Measurements from ENCODE around the gene PLCD1. TPM values are rescaled to one million over a fixed set of nuclear protein-coding genes. Genes with fewer than 3 reads are reported as not detected.

The PLCD1 gene
- total and polyA plus RNA-seq, 2 of the 8 experiments (the other 6 are each of a cell fraction or from before 2014, with no cell fraction given) = 15.3 to 19.2 TPM

- no peaks in the 10 kb centered on the region for H3K4me1 ChIP-seq (replicated peaks in 1 of 4; ENCODE audit: control insufficient read depth in 3 of 4, insufficient read depth in 4 of 4, low read length in 3 of 4)
- no peak overlapping the region for H3K56ac ChIP-seq (replicated peaks; ENCODE audit: insufficient read length, low read depth, low read length)
- ChIA-PET POLR2A (ENCODE audit: partially characterized antibody) (interaction anchor here (0.9 kb wide), 1 partner anchor 10 kb away, joined by 4 read pairs; no protein-coding TSS in a partner anchor), CTCF (ENCODE audit: partially characterized antibody) (interaction anchor here (0.5 to 9.6 kb wide), 4 partner anchors 9 to 709 kb away, joined by 3 to 74 read pairs (median 6); no protein-coding TSS in a partner anchor)
- no peak overlapping the region for H2BK15ac ChIP-seq (ENCODE audit: low read length)
- no peak overlapping the region for H2BK12ac ChIP-seq (ENCODE audit: low read depth, low read length)
- DNase-seq (ENCODE audit: low read depth in 1 of 2, low spot score in 2 of 2) = no peak
- H2BK20ac ChIP-seq (ENCODE audit: low read length) = no peak overlapping the region
- FAIRE-seq = no peak
- H3K18ac ChIP-seq (ENCODE audit: extremely low read depth, low read length) = no peak overlapping the region
- no peak overlapping the region for H4K5ac ChIP-seq (ENCODE audit: insufficient read length, low read depth, low read length)
- no peak overlapping the region for H3K9ac ChIP-seq (replicated peaks in 1 of 4; ENCODE audit: extremely low read depth in 1 of 4, low read depth in 3 of 4, low read length in 3 of 4)
- H2AFZ ChIP-seq (ENCODE audit: low read length) = no peak overlapping the region
- no peaks in the 10 kb centered on the region; the same call in 1 of the 2 replicates for H3K79me1 ChIP-seq (ENCODE audit: low read depth, low read length)
- H3K14ac ChIP-seq (ENCODE audit: insufficient read length) = no peak overlapping the region
- H3K36me3 ChIP-seq (ENCODE audit: control insufficient read depth in 2 of 4, insufficient read depth in 4 of 4, low read length in 3 of 4) = peaks cover 0 to 7% (median 2%) of the 10 kb centered on the region in 4 experiments; a peak in 2 of 8 replicates
- H3K79me2 ChIP-seq (ENCODE audit: control insufficient read depth in 1 of 2, insufficient read depth in 2 of 2, low read length in 2 of 2) = no peaks in the 10 kb centered on the region
- H3K4me3 ChIP-seq (ENCODE audit: extremely low read depth in 1 of 4, insufficient read depth in 2 of 4, low read depth in 3 of 4, low read length in 4 of 4) = no peak overlapping the region
- H2BK120ac ChIP-seq (replicated peaks; ENCODE audit: low read depth, low read length) = no peak overlapping the region
- H4K20me1 ChIP-seq (replicated peaks in 1 of 2; ENCODE audit: control insufficient read depth in 1 of 2, insufficient read depth in 2 of 2, low read length in 2 of 2) = peaks cover 0 to 2% of the 10 kb centered on the region in 2 experiments
- H3K4ac ChIP-seq (replicated peaks; ENCODE audit: insufficient read length, low read depth, low read length) = no peak overlapping the region
- 92% methylated on average over 3 of the region's 3 CpGs; no CpG with 5 or more reads in 1 of the 2 experiments for WGBS, 2 experiments (ENCODE audit: extremely low coverage in 1 of 2, insufficient coverage in 1 of 2, insufficient read length in 1 of 2, insufficient replicate concordance in 2 of 2, low coverage in 1 of 2, low lambda C conversion rate in 2 of 2, missing lambda C conversion rate in 1 of 2)
- no peak overlapping the region for H3K27ac ChIP-seq (ENCODE audit: low read depth, low read length)
- no peak overlapping the region for H3K23ac ChIP-seq (ENCODE audit: insufficient read length)
- no peaks in the 10 kb centered on the region for H3K27me3 ChIP-seq (replicated peaks in 1 of 4; ENCODE audit: control insufficient read depth in 3 of 4, extremely low read depth in 1 of 4, insufficient read depth in 3 of 4, low read length in 3 of 4)
- no peak overlapping the region for H2AK5ac ChIP-seq (ENCODE audit: low read depth, low read length)
- H3K9me3 ChIP-seq (ENCODE audit: insufficient read depth in 2 of 2, low read depth in 1 of 2, low read length in 1 of 2) = no peaks in the 10 kb centered on the region
- H4K8ac ChIP-seq (ENCODE audit: extremely low read depth, insufficient read depth, low read length) = no peak overlapping the region
- no peaks in the 10 kb centered on the region for H3K23me2 ChIP-seq (ENCODE audit: low read depth, low read length)
- no peak overlapping the region for H3K4me2 ChIP-seq (ENCODE audit: insufficient read depth in 1 of 2, low read depth in 2 of 2, low read length in 2 of 2)
- no peak overlapping the region for H2BK5ac ChIP-seq (ENCODE audit: low read depth, low read length)
- no peak overlapping the region for H4K91ac ChIP-seq (replicated peaks; ENCODE audit: insufficient read length, low read length)
- no peak for TF ChIP-seq BRCA1 (IDR thresholded peaks at IDR 0.05; ENCODE audit: low read depth, low read length)
- TF ChIP-seq RBBP5 (IDR thresholded peaks at IDR 0.05; ENCODE audit: borderline replicate concordance, low read depth, low read length) = no peak
- no peak for TF ChIP-seq SP2 (IDR thresholded peaks at IDR 0.05; ENCODE audit: low read length)
- no peak for TF ChIP-seq CREB1 (IDR thresholded peaks at IDR 0.05)
- no peak for TF ChIP-seq KDM4A (IDR thresholded peaks at IDR 0.05; ENCODE audit: low read depth, low read length, severe bottlenecking)
Measured at GRCh38 chr3:38015984-38016383, 13.5 kb downstream of the PLCD1 start.
